ENCODE results near the gene PDCD4.

- TF ChIP-seq CTCF (IDR thresholded peaks at IDR 0.05; ENCODE audit: low read depth, low read length, missing input control) (no peak), MAX (IDR thresholded peaks at IDR 0.05) (no peak), SP1 (IDR thresholded peaks at IDR 0.05) (no peak), REST (IDR thresholded peaks at IDR 0.05) (no peak), TAF1 (conservative IDR thresholded peaks at IDR 0.05) (no peak), JUND (IDR thresholded peaks at IDR 0.05) (no peak), RXRA (IDR thresholded peaks at IDR 0.05) (no peak), RAD21 (IDR thresholded peaks at IDR 0.05) (no peak), YY1 (IDR thresholded peaks at IDR 0.05) (no peak), ZBTB33 (IDR thresholded peaks at IDR 0.05) (no peak)
Observed at GRCh38 chr10:110944792-110945396, 73.2 kb downstream of the PDCD4 start.

Data from liver (tissue), 3 donors.